Pancreas (tissue), 10 donors: ENCODE data around the gene BCR. TPM values are rescaled to one million over a fixed set of nuclear protein-coding genes. Genes with fewer than 3 reads are reported as not detected.

Experiments
- ATAC-seq, 4 donors: fragments of 200-7000 bp; cut with Tn5 transposase; one replicate each; pipeline versions ENCODE4 v1.8.0 to v1.9.1; 2020; ENCODE audit warnings: mild to moderate bottlenecking in 4 of 4, moderate library complexity in 4 of 4
- DNase-seq, 6 donors: peaks; one replicate each; pipeline ENCODE4 v3.0.0-alpha.2; 2020
- FAIRE-seq: peaks from 2 replicates; lab custom pipeline; 2012; peaks lifted over from hg19 to GRCh38; lab: Jason Lieb, UNC
- H3K27ac ChIP-seq, 4 donors: fragments of 200-600 bp; sonication (generic); 1 replicate in 3 of 4; 2 replicates in 1 of 4; pipeline versions ENCODE4 v1.5.0 to v1.8.0; 2020
- H3K27me3 ChIP-seq, 4 donors: fragments of 200-600 bp; one replicate each; pipeline ENCODE4 v1.8.0; 2021
- H3K36me3 ChIP-seq, 3 donors: fragments of 200-600 bp; sonication (generic) in 1 of 3; one replicate each; pipeline versions ENCODE4 v1.5.0 to v1.8.0; 2020 to 2021
- H3K4me1 ChIP-seq, 3 donors: fragments of 200-600 bp; one replicate each; pipeline ENCODE4 v1.8.0; 2021
- H3K4me3 ChIP-seq, 4 donors: fragments of 200-600 bp; sonication (generic) in 2 of 4; one replicate each; pipeline versions ENCODE4 v1.5.0 to v1.8.0; 2020 to 2021
- H3K9me3 ChIP-seq, 4 donors: fragments of 200-600 bp; one replicate each; pipeline ENCODE4 v1.8.0; 2021
- CTCF ChIP-seq, 4 donors: fragments of 200-600 bp; sonication (generic) in 3 of 4; IDR thresholded peaks; one replicate each; pipeline versions ENCODE4 v1.5.0 to v1.8.0; 2021; ENCODE audit warnings: antibody characterized with exemption in 4 of 4
- WGBS, 2 donors: extraction: QIAGEN DNeasy Blood & Tissue Kit; methylation state at CpG; one replicate each; pipeline ENCODE4 v1.1.7; 2013; 5-methylcytosine and 5-hydroxymethylcytosine counted together
- intact Hi-C, 3 donors: fragments of 100-400 bp; cut with DNase I; formaldehyde crosslinking; loops; one replicate each; pipeline versions ENCODE4 v1.11.1 to v1.14.2; 2022
- polyA plus RNA-seq, 2 donors: library from polyadenylated mRNA; stranded (reverse); fragments of 200-250 nt; gene quantifications; one replicate each; pipeline ENCODE4 v1.2.3, GENCODE V29; 2013
- total RNA-seq, 6 donors: library from RNA; stranded (reverse); fragmentation: NEBNext Ultra II Directional in 4 of 6; extraction: Animal tissue kit (Norgen Biotek cat#: 25700) in 4 of 6; gene quantifications; one replicate each; pipeline versions ENCODE4 v1.2.1 to v1.2.4, GENCODE V29; 2021 to 2023
- donor health status: healthy with polysubstance abuse.
- donor health status: DM: no; HTN: no; CAD: no; lungs with moderate emphysema.
- donor health status: DM: no; HTN: no; CAD: no.
- donor health status: control.
- donor health status: control.
- donor health status: Bipolar disorder and iron deficiency.
- donor health status: DM: yes; HTN: yes; CAD: no.
- donor health status: DM: no; HTN: no; CAD: no.
- donor health status: DM: no; HTN: no; CAD: no.
- donor health status: DM: yes; HTN: yes; CAD: no.

Gene BCR
- total and polyA plus RNA-seq, 8 donors = 15.5 to 35.9 (median 18.1) TPM

GRCh38 chr22:23245799-23246136 is 65.5 kb downstream of the BCR start:
- ATAC-seq = no peak
- DNase-seq = no peak
- Histone ChIP-seq H3K27ac (no peak overlapping the region), H3K4me1 (peaks cover 0 to 14% (median 0%) of the 10 kb centered on the region in 3 donors), H3K36me3 (no peaks in the 10 kb centered on the region), H3K27me3 (no peaks in the 10 kb centered on the region), H3K4me3 (no peak overlapping the region), H3K9me3 (no peaks in the 10 kb centered on the region)
- 74 to 86% methylated on average over 8 of the region's 8 CpGs for WGBS, 2 donors
- intact Hi-C loops = no loop called here
- TF ChIP-seq CTCF (IDR thresholded peaks at IDR 0.05) = no peak
- no peak for FAIRE-seq

DNA sequence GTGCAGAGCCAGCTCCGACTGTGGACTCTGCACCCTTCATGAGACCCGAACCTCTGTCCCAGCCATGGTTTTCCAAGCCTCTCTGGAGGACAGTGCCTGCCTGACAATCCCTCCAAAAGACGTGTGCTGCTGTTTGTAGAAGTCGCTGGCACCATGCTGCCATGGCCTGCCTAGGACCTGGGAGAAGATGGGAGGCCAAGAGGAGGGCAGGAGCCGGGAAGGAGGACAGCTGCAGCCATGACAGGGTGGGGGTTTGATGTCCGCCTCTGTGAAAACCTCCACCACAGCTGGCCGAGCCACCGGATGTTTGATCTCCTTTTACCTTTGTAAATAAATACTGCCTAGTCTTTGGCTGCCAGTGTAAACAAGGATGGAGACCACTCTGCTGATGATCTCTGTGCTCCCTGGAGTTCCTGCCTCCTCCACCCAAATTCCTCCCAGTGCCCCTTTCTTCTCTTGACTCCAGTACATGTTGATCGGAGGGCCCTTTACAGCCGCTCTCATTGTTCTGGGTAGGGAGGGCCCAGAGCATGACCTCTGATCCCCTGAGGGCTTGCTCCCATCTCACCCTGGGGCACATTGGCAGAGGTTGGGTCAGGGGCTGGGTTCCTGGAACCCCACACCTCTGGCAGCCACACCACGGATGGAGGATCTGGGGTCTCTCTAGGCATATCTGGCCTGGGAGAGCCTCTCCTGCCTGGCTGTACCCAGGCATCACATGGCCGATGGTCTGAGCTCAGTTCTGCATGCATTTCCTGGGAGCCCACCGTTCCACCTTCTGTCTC is 66.9 kb downstream of the BCR start:
- Histone ChIP-seq H3K27ac (no peak overlapping the region), H3K9me3 (no peaks in the 10 kb centered on the region), H3K27me3 (no peaks in the 10 kb centered on the region), H3K4me1 (peaks cover 0 to 14% (median 0%) of the 10 kb centered on the region in 3 donors), H3K4me3 (no peak overlapping the region), H3K36me3 (no peaks in the 10 kb centered on the region)
- 75 to 76% methylated on average over 13 of the region's 13 CpGs for WGBS, 2 donors
- DNase-seq (no peak), FAIRE-seq (no peak), ATAC-seq (peak in 1 of 4 donors; percentile 7)
- no peak for TF ChIP-seq CTCF (IDR thresholded peaks at IDR 0.05)
- intact Hi-C loops = no loop called here

DNA sequence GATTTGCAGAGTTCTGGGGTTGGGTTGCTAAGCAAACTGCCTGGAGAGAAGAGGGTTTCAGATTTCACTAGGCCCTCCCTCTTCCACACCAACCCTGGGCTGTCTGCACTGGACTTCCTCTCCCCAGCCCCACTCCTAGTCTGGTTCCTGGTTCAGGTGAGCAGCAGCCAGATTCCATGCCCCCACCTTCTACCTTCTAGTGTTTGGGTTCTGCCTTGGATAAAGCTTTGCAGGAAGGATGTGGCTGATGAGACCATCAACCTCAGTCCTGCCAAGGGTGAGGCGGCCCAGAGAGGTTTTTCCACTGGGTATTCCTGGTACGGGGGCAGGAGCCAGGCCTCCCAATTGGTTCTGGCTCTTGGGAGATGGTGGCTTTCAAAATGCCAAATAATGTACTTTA is 68.3 kb downstream of the BCR start:
- Histone ChIP-seq H3K27me3 (no peaks in the 10 kb centered on the region), H3K4me3 (no peak overlapping the region), H3K9me3 (no peaks in the 10 kb centered on the region), H3K27ac (peak overlapping the region in 2 of 4 donors; percentile 22 to 55), H3K36me3 (no peaks in the 10 kb centered on the region), H3K4me1 (peaks cover 0 to 14% (median 0%) of the 10 kb centered on the region in 3 donors)
- TF ChIP-seq CTCF (IDR thresholded peaks at IDR 0.05) = no peak
- WGBS, 2 donors = 92 to 93% methylated on average over 2 of the region's 2 CpGs
- intact Hi-C loops = no loop called here
- no peak for FAIRE-seq
- peak; percentile 60 to 84 (median 78) for ATAC-seq
- no peak for DNase-seq

DNA sequence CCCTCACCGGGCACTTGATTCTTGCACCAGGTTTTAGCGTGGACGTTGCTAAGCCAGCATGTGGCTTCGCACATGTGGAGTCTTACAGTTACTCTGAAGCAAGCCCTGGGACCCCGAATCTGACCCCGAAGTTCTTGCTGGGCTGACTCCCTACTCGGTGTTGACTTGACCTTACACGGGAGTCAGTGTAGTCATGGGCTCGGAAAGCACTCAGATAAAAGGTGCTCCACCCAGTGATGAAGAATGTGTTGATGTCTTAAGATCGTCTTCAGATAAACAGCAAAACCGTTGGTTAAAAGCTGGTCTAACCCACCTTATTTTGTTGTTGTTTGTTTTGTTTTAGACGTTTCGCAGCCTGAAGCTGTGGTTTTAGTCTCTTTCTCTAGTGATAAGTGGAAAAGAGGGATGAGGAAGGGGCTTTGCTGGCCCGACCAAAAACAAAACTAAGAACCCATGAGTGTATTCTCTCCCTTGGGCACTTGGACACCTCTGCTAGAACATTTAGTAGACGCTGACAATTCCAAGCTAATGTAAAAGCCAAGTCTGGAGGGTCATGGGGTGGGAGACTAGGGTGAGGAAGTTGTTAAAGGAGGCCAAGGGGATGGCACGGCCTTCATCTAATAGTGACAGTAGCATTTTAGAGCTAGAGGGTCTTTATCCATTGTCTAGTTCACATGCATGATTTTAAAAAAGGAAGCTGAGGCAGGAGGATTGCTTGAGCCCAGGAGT is 69.9 kb downstream of the BCR start:
- WGBS, 2 donors = 85% methylated on average over 16 of the region's 16 CpGs
- DNase-seq = no peak
- no peak for FAIRE-seq

More for the DNA sequence above, 69.9 kb downstream of the BCR start:
- TF ChIP-seq CTCF (IDR thresholded peaks at IDR 0.05) = no peak
- peaks cover 0 to 14% (median 0%) of the 10 kb centered on the region in 3 donors for H3K4me1 ChIP-seq
- no peak overlapping the region for H3K27ac ChIP-seq
- no peak for ATAC-seq
- H3K36me3 ChIP-seq = peaks cover 0 to 12% (median 0%) of the 10 kb centered on the region in 3 donors
- H3K9me3 ChIP-seq = no peaks in the 10 kb centered on the region
- H3K27me3 ChIP-seq = no peaks in the 10 kb centered on the region
- intact Hi-C loops = no loop called here
- H3K4me3 ChIP-seq = no peak overlapping the region
